Bronchus fibroblast of lung (primary cell): ENCODE measurements around the gene POLA1. TPM values are rescaled to one million over a fixed set of nuclear protein-coding genes. Genes with fewer than 3 reads are reported as not detected.

Experiments used
- total RNA-seq: library from RNA; depleted of rRNA; stranded (reverse); fragments of >200 nt; gene quantifications from 2 replicates; pipeline ENCODE4 v1.2.3, GENCODE V29; 2015

Gene POLA1, protein sequence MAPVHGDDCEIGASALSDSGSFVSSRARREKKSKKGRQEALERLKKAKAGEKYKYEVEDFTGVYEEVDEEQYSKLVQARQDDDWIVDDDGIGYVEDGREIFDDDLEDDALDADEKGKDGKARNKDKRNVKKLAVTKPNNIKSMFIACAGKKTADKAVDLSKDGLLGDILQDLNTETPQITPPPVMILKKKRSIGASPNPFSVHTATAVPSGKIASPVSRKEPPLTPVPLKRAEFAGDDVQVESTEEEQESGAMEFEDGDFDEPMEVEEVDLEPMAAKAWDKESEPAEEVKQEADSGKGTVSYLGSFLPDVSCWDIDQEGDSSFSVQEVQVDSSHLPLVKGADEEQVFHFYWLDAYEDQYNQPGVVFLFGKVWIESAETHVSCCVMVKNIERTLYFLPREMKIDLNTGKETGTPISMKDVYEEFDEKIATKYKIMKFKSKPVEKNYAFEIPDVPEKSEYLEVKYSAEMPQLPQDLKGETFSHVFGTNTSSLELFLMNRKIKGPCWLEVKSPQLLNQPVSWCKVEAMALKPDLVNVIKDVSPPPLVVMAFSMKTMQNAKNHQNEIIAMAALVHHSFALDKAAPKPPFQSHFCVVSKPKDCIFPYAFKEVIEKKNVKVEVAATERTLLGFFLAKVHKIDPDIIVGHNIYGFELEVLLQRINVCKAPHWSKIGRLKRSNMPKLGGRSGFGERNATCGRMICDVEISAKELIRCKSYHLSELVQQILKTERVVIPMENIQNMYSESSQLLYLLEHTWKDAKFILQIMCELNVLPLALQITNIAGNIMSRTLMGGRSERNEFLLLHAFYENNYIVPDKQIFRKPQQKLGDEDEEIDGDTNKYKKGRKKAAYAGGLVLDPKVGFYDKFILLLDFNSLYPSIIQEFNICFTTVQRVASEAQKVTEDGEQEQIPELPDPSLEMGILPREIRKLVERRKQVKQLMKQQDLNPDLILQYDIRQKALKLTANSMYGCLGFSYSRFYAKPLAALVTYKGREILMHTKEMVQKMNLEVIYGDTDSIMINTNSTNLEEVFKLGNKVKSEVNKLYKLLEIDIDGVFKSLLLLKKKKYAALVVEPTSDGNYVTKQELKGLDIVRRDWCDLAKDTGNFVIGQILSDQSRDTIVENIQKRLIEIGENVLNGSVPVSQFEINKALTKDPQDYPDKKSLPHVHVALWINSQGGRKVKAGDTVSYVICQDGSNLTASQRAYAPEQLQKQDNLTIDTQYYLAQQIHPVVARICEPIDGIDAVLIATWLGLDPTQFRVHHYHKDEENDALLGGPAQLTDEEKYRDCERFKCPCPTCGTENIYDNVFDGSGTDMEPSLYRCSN (N-terminal part only)
- 10.1 and 10.3 TPM in 2 replicates for total RNA-seq

DNA sequence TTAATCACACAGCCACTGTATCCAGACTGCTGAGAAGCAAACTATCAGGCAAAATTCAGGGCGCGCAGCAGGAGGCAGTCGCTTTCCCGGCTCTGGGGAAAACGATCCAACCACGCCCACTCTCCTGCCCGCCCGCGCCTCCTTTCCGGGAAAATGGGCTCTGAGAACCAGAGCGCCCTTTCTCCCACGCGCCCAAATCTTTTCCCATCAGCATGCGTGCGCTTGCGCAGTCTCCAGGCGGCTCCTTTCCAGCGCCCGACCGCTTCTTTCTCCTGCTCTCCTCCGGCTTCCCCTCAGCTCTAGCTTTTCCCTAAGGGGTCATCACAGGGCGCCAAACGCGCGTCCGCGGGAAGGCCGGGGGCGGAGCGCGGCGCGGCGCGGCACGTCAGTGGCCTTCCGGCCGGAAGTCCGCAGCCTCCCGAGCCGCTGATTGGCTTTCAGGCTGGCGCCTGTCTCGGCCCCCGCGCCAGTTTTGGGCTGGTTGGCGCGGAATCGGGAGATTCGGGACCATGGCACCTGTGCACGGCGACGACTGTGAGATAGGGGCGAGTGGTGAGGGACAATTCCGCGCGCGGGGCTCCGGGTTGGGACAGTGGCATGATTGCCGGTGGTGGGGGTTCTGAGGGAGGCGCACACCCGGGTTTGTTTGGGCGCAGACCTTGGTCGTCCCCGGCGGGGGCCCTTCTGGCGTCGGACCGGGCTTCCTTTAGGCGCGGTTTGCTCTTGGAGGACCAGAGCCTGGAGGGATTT lies at the start of gene POLA1:
Gene POLA1, plus strand, starts transcription at position 466 of the 750 bp plus-strand sequence. Its CDS starts 44 bp downstream, at position 510.

DNA sequence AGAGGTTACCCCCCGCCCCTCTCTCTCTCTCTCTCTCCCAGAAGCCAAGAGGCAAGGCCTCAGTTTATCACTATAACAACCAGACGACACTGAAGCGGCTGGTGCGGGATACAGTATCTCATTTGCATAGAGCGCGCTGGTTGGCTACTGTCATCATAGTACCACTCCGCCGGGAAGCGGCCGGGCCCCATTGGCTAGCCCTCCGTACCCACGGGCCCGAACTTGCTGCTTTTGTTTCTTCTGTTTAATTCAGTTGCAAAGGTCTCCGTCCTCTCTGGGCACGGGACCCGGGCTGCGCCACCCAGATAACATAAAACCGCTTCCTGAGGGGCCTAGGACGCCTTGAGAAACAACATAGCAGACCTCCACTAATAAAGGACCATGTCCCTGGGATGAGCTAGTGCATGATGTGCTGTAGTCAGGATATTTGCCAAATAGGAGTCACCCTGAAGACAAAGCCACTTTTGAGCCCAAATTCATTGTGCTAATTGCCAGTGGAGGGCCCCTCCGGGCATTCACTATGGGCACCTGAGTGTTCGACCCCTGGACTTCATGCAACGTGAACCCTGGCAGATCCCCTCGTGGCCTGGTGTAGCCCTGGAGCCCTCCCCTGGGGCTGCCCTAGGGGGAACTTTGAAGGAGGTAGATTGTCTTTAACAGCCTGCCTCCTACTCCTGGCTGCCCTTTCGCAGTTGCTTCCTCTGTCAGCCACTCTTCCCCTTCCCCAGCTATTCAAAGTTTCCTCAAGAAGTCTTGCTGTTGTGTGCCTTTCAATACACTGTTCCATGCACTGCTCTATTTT lies 46.3 kb upstream of the POLA1 start, which contains the start of gene PCYT1B:
Gene PCYT1B, minus strand, starts transcription at position 91 of the 802 bp plus-strand sequence. CDS start 242 bp downstream, outside the sequence.

GRCh38 chrX:25015486-25016360 lies 322.0 kb downstream of the POLA1 start, which contains the start of gene ARX:
Gene ARX (minus strand): TSS chrX:25015965. CDS start chrX:25015737, 228 bp downstream.

Other genes with a start within 250 kb of the POLA1 start
- 3.3 and 4.4 TPM in 2 replicates for gene PDK3, start 228.6 kb upstream of the POLA1 start, total RNA-seq
- 2.5 and 3.2 TPM in 2 replicates for gene PCYT1B, start 46.6 kb upstream of the POLA1 start, total RNA-seq